Measurements from ENCODE around the gene CELSR1.

CELSR1 gene

GRCh38 chr22:46371623-46372226, 165.7 kb downstream of the CELSR1 start:
- DNase-seq = no peak

DNA sequence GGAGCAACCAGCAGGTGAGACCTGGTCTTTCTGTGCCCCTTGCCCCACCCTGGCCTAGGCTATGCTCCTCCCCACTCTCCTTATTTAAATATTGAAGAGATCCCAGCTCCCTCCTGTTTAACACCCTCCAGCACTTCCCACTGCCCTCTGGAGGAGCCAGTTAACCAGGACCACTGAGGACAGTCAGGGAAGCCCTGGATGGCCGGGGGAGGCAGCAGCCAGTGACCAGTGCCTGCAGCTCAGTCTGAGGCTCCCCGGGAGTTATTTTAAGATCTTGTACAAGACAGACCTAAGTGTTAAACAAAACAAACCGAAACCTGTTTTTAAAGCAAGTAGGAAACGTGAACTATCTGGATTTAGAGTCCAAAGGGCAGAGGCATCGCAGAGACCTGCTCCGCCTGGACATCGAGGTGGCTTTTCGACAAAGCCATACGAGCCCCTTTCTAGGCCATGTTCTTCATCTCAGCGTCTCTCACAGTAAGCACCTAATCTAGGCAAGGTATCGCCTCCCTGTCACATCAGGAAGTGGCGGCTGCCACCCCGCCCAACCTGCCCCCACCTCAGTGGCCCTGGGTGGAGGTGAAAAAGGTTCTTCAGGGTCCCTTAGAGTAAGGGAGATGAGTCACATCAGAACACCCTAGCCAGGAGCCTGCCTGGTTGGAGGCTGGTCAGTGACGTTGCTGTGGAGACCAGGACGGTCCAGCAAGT, 166.7 kb downstream of the CELSR1 start:
- DNase-seq = no peak

GRCh38 chr22:46369716-46370583, 167.5 kb downstream of the CELSR1 start:
- DNase-seq = no peak

DNA sequence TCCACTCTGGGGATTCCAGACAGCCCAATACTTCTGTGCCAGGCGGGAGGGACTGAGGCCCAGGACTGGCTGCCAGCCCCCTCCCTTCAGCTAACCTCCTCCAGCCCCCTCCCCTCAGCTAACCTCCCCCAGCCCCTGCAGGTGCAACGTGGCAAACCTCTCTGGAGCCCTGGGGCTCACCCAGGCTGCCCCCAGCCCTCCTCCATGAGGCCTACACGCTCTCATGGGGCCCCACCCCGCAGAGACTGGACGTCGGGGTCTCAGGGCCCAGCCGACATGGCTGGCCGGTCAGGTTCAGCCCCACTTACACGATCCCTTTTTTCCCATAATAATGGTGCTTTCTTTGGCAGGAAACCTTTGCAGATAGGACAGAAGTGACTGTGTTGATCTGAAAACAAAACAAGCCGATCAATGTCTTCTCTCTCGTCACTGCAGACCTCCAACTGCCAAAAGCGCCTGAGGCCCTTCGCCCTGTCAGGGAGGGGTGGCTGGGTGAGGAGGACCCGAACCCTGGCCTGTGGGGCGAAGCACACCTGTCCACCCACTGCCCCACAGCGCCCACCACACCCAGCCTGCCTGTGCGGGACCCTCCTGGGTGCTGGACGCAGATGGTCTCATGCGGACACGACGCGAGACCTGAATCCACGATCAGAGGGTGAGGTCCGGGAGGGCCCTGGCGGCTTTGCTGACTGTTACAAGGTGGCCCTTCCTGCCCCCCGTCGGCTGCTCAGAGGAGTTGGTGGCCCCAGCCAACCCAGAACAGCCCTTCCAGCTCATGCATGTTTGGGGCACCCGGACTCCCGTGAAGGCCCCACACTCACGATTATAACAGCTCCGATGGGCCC, 168.3 kb downstream of the CELSR1 start:
- no peak for DNase-seq

- DNase-seq = no peak
These were observed 169.0 kb downstream of the CELSR1 start for GRCh38 chr22:46368422-46368821.

GRCh38 chr22:46367707-46368191, 169.7 kb downstream of the CELSR1 start:
- DNase-seq = peak; percentile 72

DNA sequence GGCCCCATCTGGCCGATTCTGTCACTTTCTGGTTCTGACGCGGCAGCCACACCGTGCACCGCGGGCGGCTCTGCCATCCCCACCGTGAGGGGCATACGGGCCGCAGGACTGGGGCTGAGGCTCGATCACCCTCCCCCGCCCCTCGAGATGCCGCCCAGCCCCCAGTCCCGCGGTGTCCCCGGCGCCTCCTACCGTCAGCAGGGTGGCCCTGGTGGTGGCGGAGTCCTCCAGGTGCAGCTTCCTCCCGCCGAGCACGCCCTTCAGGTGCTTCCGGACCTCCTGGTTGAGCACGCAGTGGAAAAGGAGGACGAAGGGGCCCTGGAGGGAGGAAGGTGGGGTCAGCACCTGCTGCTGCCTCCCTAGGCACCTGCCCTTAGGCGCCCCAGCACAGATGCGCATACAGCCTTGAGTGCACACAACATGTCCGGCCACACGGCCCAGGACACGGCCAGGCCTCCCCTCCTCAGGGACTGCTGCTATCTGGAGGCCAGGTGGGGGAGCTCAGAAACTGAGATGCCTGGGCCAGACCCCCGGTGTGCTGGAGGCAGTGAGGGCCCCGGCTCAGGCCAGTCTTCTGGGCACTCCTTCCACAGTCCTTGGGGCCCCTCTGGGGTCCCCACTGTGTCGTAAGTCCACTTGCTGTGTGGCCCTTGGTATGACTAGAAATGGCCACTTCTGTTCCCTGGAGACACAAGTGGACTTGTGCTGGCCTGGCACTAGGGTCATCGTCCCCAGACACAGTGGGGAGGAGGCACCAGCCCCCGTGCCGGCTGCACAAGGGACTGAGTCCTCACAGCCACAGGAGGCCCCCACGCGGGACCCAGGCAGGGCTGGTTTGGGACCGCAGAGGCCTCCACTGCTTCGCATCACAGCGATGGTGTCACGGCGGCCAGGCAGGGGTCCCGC, 170.4 kb downstream of the CELSR1 start:
- no peak for DNase-seq

GRCh38 chr22:46366327-46366731, 171.1 kb downstream of the CELSR1 start:
- no peak for DNase-seq

GRCh38 chr22:46365166-46365624, 172.2 kb downstream of the CELSR1 start:
- DNase-seq = no peak

DNA sequence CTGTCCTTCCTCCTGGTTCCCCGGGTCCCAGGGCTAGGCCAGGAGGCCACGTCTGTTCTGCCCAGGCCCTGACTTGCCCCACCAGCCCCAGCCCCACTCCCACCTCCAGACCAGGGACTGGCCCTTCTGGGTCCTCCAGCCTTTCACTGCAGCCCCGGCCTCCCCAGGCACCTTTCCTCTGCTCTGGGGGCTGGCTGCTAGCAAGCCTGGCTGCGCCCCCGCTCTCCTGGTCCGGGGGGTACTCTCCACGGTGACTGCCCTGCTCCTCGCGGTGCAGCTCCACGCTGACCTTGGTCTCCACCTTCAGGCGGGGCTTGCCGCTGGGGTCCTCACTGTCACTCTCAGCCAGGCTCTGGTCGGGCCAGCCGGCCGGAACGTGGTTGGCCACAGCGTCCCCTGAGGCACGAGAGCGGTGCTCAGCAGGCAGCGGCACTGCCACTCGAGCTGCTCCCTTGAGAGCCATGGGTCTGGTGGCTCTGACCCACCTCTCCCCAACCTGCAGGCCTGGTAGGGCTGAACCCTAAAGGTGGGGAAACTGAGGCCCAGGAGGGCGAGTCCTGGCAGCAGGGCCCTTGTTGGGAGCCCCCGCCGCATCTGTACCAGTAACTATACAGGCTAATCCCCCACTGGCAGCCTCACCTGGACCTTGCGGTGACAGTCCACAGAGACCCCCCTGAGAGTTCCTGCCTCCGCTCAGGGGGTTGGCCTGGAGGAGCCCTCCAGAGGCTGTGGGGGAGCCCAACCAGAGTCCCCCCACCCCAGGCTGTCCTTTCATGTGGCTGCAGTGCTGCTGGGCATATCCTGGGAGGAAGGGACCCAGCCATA, 172.9 kb downstream of the CELSR1 start:
- DNase-seq = no peak

- no peak for DNase-seq
These were observed 173.7 kb downstream of the CELSR1 start for GRCh38 chr22:46363611-46364321.

- DNase-seq = no peak
These were observed 174.4 kb downstream of the CELSR1 start for GRCh38 chr22:46362934-46363515.

GRCh38 chr22:46362203-46362933, 175.1 kb downstream of the CELSR1 start:
- DNase-seq = no peak

GRCh38 chr22:46361826-46362202, 175.6 kb downstream of the CELSR1 start:
- no peak for DNase-seq

- no peak for DNase-seq
These were observed 176.5 kb downstream of the CELSR1 start for GRCh38 chr22:46360891-46361290.

- DNase-seq = no peak
These were observed 177.3 kb downstream of the CELSR1 start for GRCh38 chr22:46360097-46360496.

DNA sequence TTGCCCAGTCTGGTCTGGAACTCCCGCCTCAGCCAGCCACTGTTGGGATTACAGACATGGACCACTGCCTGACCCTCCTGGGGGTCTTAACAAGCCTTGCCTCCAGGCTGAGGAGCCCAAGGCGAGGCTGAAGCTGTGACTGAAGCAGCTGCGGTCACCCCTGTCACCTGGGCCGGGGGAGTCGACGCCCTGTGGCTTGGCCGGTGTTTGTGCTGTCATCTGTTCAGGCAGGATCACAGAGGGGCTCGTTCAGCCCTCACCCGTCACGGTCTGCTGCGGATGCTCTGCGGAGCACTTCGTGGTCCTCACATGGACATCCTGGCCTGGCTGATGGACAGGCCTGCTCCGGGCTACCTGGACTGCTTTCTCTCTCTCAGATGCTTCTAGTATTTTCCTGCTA, 178.1 kb downstream of the CELSR1 start:
- no peak for DNase-seq

GRCh38 chr22:46358766-46359165, 178.7 kb downstream of the CELSR1 start:
- DNase-seq = no peak

Data from activated CD4-positive, alpha-beta T cell treated with anti-CD3 and anti-CD28 coated beads, Interleukin-10, Interleukin-2, amounts not matched to agents 100 ng/mL and 50 ng/mL, durations not matched to agents 16 hours and 8 hours (primary cell).